RWPE1 (cell line): ENCODE data around the gene KLHL14.

ENCODE experiments used
- CTCF ChIA-PET: fragments of 350-600 bp; sonication (Branson Sonifier 250); formaldehyde crosslinking; extraction: SDS; loops from one replicate; lab custom pipeline; 2021; lab: Yijun Ruan, JAX
- POLR2A ChIA-PET: fragments of 400-600 bp; formaldehyde crosslinking; extraction: SDS; loops from one replicate; lab custom pipeline; 2020; ENCODE audit warnings: antibody characterized with exemption; ENCODE audit not compliant: low non-redundant PET; lab: Yijun Ruan, JAX
- DNase-seq: peaks from one replicate; pipeline ENCODE4 v3.0.0; 2012; ENCODE audit warnings: low spot score
- H3K27ac ChIP-seq: fragments of 450-650 bp; 2 replicates; pipeline ENCODE4 v1.5.1; 2017
- CTCF ChIP-seq: fragments of 450-650 bp; conservative IDR thresholded peaks from 2 replicates; pipeline ENCODE4 v1.5.1; 2017; ENCODE audit warnings: low read depth, mild to moderate bottlenecking

Gene KLHL14

GRCh38 chr18:32753656-32754260 lies 19.1 kb downstream of the KLHL14 start:
- no peak overlapping the region for H3K27ac ChIP-seq
- TF ChIP-seq CTCF, result no peak
- ChIA-PET POLR2A (no interaction called here), CTCF (no interaction called here)
- no peak for DNase-seq

- DNase-seq, result no peak
- H3K27ac ChIP-seq, result no peak overlapping the region
- ChIA-PET CTCF (no interaction called here), POLR2A (no interaction called here)
- no peak for TF ChIP-seq CTCF
These were observed 22.5 kb downstream of the KLHL14 start for GRCh38 chr18:32750328-32750727.

GRCh38 chr18:32749809-32750208 lies 23.0 kb downstream of the KLHL14 start:
- ChIA-PET POLR2A (no interaction called here), CTCF (no interaction called here)
- DNase-seq, result no peak
- no peak for TF ChIP-seq CTCF
- H3K27ac ChIP-seq, result no peak overlapping the region

- no peak for DNase-seq
- TF ChIP-seq CTCF, result no peak
- ChIA-PET CTCF (no interaction called here), POLR2A (no interaction called here)
- H3K27ac ChIP-seq, result no peak overlapping the region
These were observed 30.2 kb downstream of the KLHL14 start for GRCh38 chr18:32742579-32742978.

- ChIA-PET POLR2A (no interaction called here), CTCF (no interaction called here)
- DNase-seq, result peak; percentile 36
- no peak overlapping the region for H3K27ac ChIP-seq
- TF ChIP-seq CTCF, result no peak
These were observed 37.0 kb downstream of the KLHL14 start for GRCh38 chr18:32735781-32736180.

- DNase-seq, result no peak
These were observed 38.4 kb downstream of the KLHL14 start for GRCh38 chr18:32734442-32734841.

More at GRCh38 chr18:32734442-32734841, 38.4 kb downstream of the KLHL14 start:
- ChIA-PET CTCF (no interaction called here), POLR2A (no interaction called here)
- TF ChIP-seq CTCF, result no peak
- H3K27ac ChIP-seq, result no peak overlapping the region
